ENCODE data around the gene SMR3A. TPM values are rescaled to one million over a fixed set of nuclear protein-coding genes. Genes with fewer than 3 reads are reported as not detected.

Gene SMR3A
- total RNA-seq = not detected

GRCh38 chr4:70360460-70360859 is at the start of gene SMR3A:
SMR3A (plus strand) TSS chr4:70360760; CDS start chr4:70362116, 1,356 bp downstream.
- Histone ChIP-seq H3K9me3 (no peaks in the 10 kb centered on the region), H3K27me3 (no peaks in the 10 kb centered on the region), H3K4me1 (no peaks in the 10 kb centered on the region), H3K27ac (no peak within 1 kb of the TSS), H3K4me3 (no peak within 1 kb of the TSS), H3K9ac (ENCODE audit: low read depth in 2 of 2, low read length in 2 of 2) (no peak within 1 kb of the TSS), H3K36me3 (no peaks in the 10 kb centered on the region)
- no peak for TF ChIP-seq CTCF (IDR thresholded peaks at IDR 0.05)
- intact Hi-C loops (cut with DNase I) = no loop called here
- no peak for DNase-seq

- intact Hi-C loops (cut with DNase I) = no loop called here
- no peaks in the 10 kb centered on the region for H3K27me3 ChIP-seq
- no peak for TF ChIP-seq CTCF (IDR thresholded peaks at IDR 0.05)
- no peak overlapping the region for H3K4me3 ChIP-seq
- no peak overlapping the region for H3K9ac ChIP-seq (ENCODE audit: low read depth in 2 of 2, low read length in 2 of 2)
- no peak for DNase-seq
- H3K27ac ChIP-seq = no peak overlapping the region
- no peaks in the 10 kb centered on the region for H3K36me3 ChIP-seq
- no peaks in the 10 kb centered on the region for H3K4me1 ChIP-seq
- H3K9me3 ChIP-seq = no peaks in the 10 kb centered on the region
These were observed 46.8 kb upstream of the SMR3A start for GRCh38 chr4:70313736-70314135.

- Histone ChIP-seq H3K36me3 (no peaks in the 10 kb centered on the region), H3K27me3 (no peaks in the 10 kb centered on the region), H3K4me1 (no peaks in the 10 kb centered on the region), H3K27ac (no peak overlapping the region), H3K9me3 (no peaks in the 10 kb centered on the region), H3K4me3 (no peak overlapping the region), H3K9ac (ENCODE audit: low read depth in 2 of 2, low read length in 2 of 2) (no peak overlapping the region)
- intact Hi-C loops (cut with DNase I) = no loop called here
- DNase-seq = no peak
- no peak for TF ChIP-seq CTCF (IDR thresholded peaks at IDR 0.05)
These were observed 44.6 kb upstream of the SMR3A start for GRCh38 chr4:70315928-70316327.

- Histone ChIP-seq H3K4me3 (no peak overlapping the region), H3K27ac (no peak overlapping the region), H3K9me3 (no peaks in the 10 kb centered on the region), H3K27me3 (no peaks in the 10 kb centered on the region), H3K9ac (ENCODE audit: low read depth in 2 of 2, low read length in 2 of 2) (no peak overlapping the region), H3K36me3 (no peaks in the 10 kb centered on the region), H3K4me1 (no peaks in the 10 kb centered on the region)
- intact Hi-C loops (cut with DNase I) = no loop called here
- DNase-seq = no peak
- TF ChIP-seq CTCF (IDR thresholded peaks at IDR 0.05) = no peak
These were observed 34.5 kb upstream of the SMR3A start for GRCh38 chr4:70326052-70326451.

- H3K4me3 ChIP-seq = no peak within 1 kb of the TSS
- no peaks in the 10 kb centered on the region for H3K36me3 ChIP-seq
- H3K27me3 ChIP-seq = no peaks in the 10 kb centered on the region
- H3K27ac ChIP-seq = no peak within 1 kb of the TSS
- intact Hi-C loops (cut with DNase I) = no loop called here
- H3K9ac ChIP-seq (ENCODE audit: low read depth in 2 of 2, low read length in 2 of 2) = no peak within 1 kb of the TSS
- H3K9me3 ChIP-seq = no peaks in the 10 kb centered on the region
- no peak for TF ChIP-seq CTCF (IDR thresholded peaks at IDR 0.05)
- no peaks in the 10 kb centered on the region for H3K4me1 ChIP-seq
- DNase-seq = no peak
These were observed 25.9 kb upstream of the SMR3A start, which contains the start of gene CABS1 for GRCh38 chr4:70334681-70335080. CABS1 (plus strand) TSS chr4:70334981; CDS start chr4:70335040, 59 bp downstream.

- no peak overlapping the region for H3K27ac ChIP-seq
- H3K4me3 ChIP-seq = no peak overlapping the region
- no peaks in the 10 kb centered on the region for H3K4me1 ChIP-seq
- no peak for TF ChIP-seq CTCF (IDR thresholded peaks at IDR 0.05)
- H3K36me3 ChIP-seq = no peaks in the 10 kb centered on the region
- intact Hi-C loops (cut with DNase I) = no loop called here
- no peaks in the 10 kb centered on the region for H3K9me3 ChIP-seq
- no peaks in the 10 kb centered on the region for H3K27me3 ChIP-seq
- no peak for DNase-seq
- no peak overlapping the region for H3K9ac ChIP-seq (ENCODE audit: low read depth in 2 of 2, low read length in 2 of 2)
These were observed 24.5 kb upstream of the SMR3A start for GRCh38 chr4:70336043-70336442.
